Activated naive CD4-positive, alpha-beta T cell treated with anti-CD3 and anti-CD28 coated beads for 36 hours (primary cell): ENCODE measurements around the gene OSM. TPM values are rescaled to one million over a fixed set of nuclear protein-coding genes. Genes with fewer than 3 reads are reported as not detected.

Experiments used
- CTCF ChIA-PET: fragments of 350-600 bp; sonication (Branson Sonifier 250); formaldehyde crosslinking; loops from one replicate; lab custom pipeline; 2021; ENCODE audit warnings: antibody characterized with exemption; lab: Charles Lee
- DNase-seq: peaks from one replicate; pipeline ENCODE4 v3.0.0-alpha.2; 2020
- H3K27ac Mint-ChIP-seq: one replicate; pipeline ENCODE4 v1.8.0; 2021; ENCODE audit warnings: mild to moderate bottlenecking, mixed read lengths
- H3K27me3 Mint-ChIP-seq: one replicate; pipeline ENCODE4 v1.8.0; 2021; ENCODE audit warnings: low read depth, mixed read lengths
- H3K36me3 Mint-ChIP-seq: one replicate; pipeline ENCODE4 v1.8.0; 2021; ENCODE audit warnings: low read depth, mixed read lengths
- H3K4me1 Mint-ChIP-seq: one replicate; pipeline ENCODE4 v1.8.0; 2021; ENCODE audit warnings: low read depth, mixed read lengths
- H3K4me3 Mint-ChIP-seq: one replicate; pipeline ENCODE4 v1.8.0; 2021; ENCODE audit warnings: mild to moderate bottlenecking, moderate library complexity, mixed read lengths
- H3K9me3 Mint-ChIP-seq: one replicate; pipeline ENCODE4 v1.8.0; 2021; ENCODE audit warnings: mixed read lengths
- intact Hi-C: fragments of 100-400 bp; cut with micrococcal nuclease; formaldehyde crosslinking; loops from one replicate; pipeline ENCODE4 v1.15.1; 2023
- total RNA-seq, 2 experiments: library from RNA; stranded (reverse); gene quantifications; one replicate each; pipeline ENCODE4 v1.2.3, GENCODE V29; 2021

OSM gene
- total RNA-seq, 2 experiments from 2014 or later: 8.9 to 11.2 TPM

DNA sequence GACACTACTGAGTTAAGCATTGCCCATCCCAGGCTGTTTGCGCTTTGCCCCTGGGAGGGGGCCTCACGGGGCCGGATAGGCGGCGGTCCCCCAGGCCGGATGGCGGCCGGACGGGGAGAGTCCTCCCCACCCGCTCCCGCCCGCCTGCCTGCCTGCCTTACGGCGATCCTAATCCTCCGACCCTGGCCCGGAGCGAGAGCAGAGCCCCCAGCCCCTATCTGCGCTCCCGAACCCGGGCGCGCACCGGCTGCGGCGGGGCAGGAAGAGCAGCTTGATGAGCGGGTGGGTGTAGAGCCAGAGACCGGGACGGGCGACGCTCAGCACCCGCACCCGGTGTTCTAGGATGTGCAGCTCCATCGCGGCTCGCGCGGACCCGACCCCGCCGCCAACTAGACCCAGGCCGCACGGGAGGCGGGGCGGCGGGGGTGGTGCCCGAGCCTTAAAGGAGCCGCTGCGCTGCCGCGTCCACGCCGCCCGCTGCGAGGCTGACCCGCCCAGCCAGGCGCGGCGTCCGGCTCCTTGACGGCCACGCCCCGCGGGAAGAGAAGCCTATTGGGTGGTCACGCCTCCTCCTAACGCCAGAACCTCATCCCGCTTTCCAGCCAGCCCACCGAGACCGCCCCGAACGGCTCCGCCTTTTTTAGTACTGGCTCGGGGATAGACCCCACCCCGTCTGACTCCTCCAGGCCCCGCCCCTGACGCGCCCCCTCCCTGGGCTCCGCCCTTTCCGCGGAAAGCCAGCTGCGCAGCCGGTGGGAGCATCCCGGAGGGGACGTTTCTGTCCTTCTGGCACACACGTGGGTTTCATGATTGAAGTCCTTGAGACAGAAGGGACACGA lies 22.7 kb upstream of the OSM start, which contains the start of gene CASTOR1:
CASTOR1 (minus strand) TSS at position 365 of the 839 bp plus-strand sequence; CDS start at position 357, 8 bp downstream.
- no peaks in the 10 kb centered on the region for H3K27me3 Mint-ChIP-seq
- H3K4me1 Mint-ChIP-seq: peaks cover 31% of the 10 kb centered on the region
- DNase-seq: peak; percentile 93
- H3K36me3 Mint-ChIP-seq: peaks cover 4% of the 10 kb centered on the region
- H3K27ac Mint-ChIP-seq: peak within 1 kb of the TSS; percentile 8
- peak within 1 kb of the TSS; percentile 77 for H3K4me3 Mint-ChIP-seq
- CTCF ChIA-PET: interaction anchor here (0.7 to 8.0 kb wide), 21 partner anchors 9 to 195 kb away, joined by 3 to 287 read pairs (median 14); partner anchors contain the start of genes RNF215, SEC14L2 and TBC1D10A
- intact Hi-C loops: loop anchor here (1.0 to 2.0 kb wide), 4 partner anchors 15 to 135 kb away; partner anchors contain the start of genes SF3A1 and TBC1D10A
- no peaks in the 10 kb centered on the region for H3K9me3 Mint-ChIP-seq

DNA sequence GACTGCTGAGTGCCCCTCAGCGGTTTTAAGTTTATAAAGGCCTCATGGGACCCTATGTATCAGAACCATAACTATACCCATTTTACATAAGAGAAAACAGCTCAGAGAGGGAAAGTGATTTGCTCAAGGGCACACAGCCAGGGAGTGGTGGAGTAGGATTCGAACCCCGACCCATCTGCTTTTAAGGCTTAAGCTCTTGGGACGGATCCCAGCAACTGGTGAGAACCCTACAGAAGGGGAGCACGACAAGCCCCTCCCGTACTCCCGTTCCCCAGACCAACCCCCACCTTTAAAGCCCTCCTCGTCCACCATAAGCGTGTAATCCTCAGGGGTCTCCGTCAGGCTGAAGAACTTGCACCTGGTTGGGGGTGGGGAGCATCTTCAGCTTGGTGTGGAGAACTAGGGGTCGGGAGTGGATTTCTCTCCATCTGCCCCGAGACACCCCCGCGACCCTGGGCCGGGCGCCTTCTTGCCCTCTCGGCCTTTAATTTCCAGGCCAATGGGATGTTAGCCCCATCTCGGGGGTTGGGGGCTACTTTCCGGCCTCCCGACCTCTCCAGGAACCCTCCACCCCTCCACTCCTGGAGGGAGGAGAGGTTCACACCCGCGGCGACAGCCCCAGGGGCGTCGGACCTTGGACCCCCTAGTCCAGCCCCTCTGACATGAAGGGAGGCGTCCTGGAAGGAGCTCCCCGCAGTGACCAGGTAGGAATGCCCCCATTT lies 21.9 kb upstream of the OSM start:
- Mint-ChIP-seq H3K27ac (no peak overlapping the region), H3K27me3 (no peaks in the 10 kb centered on the region), H3K9me3 (no peaks in the 10 kb centered on the region), H3K36me3 (peaks cover under 1% of the 10 kb centered on the region), H3K4me1 (peaks cover 26% of the 10 kb centered on the region), H3K4me3 (peak overlapping the region; percentile 77)
- no peak for DNase-seq
- intact Hi-C loops: loop anchor here (1.0 to 2.0 kb wide), 4 partner anchors 16 to 136 kb away; partner anchors contain the start of genes SF3A1 and TBC1D10A
- CTCF ChIA-PET: interaction anchor here (0.6 to 8.0 kb wide), 60 partner anchors 9 to 1585 kb away, joined by 3 to 287 read pairs (median 6); partner anchors contain the start of genes CCDC157, OSM, RNF215 and SEC14L2

DNA sequence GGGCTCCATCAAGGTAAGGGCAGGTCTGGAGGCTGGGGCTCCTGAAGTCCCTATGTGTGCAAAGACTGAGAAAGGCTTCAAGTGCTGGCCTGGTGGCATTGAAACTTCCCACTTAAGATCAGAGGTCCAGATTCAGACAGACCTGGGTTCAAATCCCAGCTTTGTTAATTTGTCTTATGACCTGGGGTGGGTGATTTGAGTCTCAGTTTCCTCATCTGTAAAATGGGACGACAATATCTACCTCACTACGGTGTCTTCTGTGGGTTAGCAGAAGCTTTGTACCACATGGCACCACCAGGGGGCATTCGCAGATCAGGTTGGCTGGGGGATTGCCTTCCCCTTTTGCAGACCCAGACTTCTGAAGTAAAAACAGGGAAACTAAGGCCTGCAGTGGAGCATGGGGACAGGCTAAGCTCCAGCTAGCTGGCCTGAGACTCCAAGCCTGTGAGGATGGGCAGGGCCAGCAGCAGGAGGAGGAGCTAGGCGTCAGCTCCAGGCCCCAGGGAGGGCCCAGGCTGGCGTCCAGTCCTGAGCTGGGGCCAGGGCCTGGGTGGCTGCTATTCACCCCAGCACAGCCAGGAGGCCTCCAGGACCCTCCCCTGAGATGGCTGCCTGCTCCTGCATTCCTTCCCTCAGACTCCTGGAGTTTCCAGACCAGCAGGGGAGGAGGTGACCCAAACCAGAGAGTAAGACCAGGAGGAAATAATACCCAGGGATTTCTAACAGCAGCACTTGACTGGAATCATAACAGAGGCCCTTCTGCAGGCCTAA lies 21.2 kb upstream of the OSM start:
- no peak overlapping the region for H3K27ac Mint-ChIP-seq
- peaks cover 30% of the 10 kb centered on the region for H3K4me1 Mint-ChIP-seq
- no peaks in the 10 kb centered on the region for H3K9me3 Mint-ChIP-seq
- intact Hi-C loops: loop anchor here (1.0 to 2.0 kb wide), 6 partner anchors 17 to 197 kb away; partner anchors contain the start of gene RNF215
- H3K27me3 Mint-ChIP-seq: no peaks in the 10 kb centered on the region
- peak; percentile 97 for DNase-seq
- CTCF ChIA-PET: interaction anchor here (0.6 to 8.0 kb wide), 63 partner anchors 8 to 1586 kb away, joined by 3 to 287 read pairs (median 5); partner anchors contain the start of genes CCDC157, OSM, RNF215 and SEC14L2
- H3K4me3 Mint-ChIP-seq: peak overlapping the region; percentile 77
- H3K36me3 Mint-ChIP-seq: no peaks in the 10 kb centered on the region

DNA sequence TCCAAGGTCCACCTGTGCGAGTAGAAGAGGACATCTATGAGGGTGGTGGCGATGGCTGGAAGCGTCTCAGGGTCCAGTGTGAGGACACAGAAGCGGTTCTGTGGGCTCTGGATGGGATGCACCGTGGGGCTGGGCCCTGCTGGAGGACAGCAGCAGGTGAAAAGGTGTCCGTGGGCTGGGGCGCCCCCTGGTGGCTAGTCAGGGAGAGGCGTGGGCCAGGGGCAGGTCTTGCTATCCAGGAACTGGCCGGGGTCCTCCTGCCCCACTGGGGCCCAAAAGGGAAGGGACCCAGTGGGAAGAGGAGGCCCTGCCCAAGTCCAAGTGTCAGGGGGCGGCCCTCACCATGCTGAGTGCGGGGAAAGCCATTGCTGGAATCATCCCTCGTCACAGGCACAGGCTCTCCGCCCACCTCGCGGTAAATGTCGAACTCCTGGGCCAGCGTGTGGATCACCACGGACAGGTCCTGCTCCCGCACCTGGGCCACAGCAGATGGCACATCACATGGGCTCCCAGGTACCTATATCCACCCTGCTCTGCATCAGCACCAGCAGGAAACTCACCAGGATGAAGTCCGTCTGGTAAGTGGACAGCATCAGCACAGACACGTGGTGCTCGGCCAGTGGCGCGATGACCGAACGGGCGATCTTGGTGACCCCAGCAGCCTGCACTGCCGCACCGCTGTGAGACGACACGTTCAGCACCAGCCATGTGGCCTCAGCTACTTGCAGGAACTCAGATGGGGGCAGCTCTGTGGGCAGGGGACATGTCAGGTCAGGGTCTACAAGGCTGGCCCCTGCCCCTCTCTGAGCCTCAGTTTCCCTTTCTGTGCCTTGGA lies 20.4 kb upstream of the OSM start:
- intact Hi-C loops: loop anchor here (1.0 kb wide), 5 partner anchors 24 to 198 kb away; partner anchors contain the start of gene RNF215
- Mint-ChIP-seq H3K4me3 (no peak overlapping the region), H3K9me3 (no peaks in the 10 kb centered on the region), H3K27ac (no peak overlapping the region), H3K4me1 (peaks cover 32% of the 10 kb centered on the region), H3K36me3 (no peaks in the 10 kb centered on the region), H3K27me3 (no peaks in the 10 kb centered on the region)
- CTCF ChIA-PET: interaction anchor here (0.7 to 8.0 kb wide), 53 partner anchors 9 to 294 kb away, joined by 3 to 287 read pairs (median 7); partner anchors contain the start of genes OSM, RNF215, SEC14L2 and TBC1D10A
- DNase-seq: peak; percentile 92

DNA sequence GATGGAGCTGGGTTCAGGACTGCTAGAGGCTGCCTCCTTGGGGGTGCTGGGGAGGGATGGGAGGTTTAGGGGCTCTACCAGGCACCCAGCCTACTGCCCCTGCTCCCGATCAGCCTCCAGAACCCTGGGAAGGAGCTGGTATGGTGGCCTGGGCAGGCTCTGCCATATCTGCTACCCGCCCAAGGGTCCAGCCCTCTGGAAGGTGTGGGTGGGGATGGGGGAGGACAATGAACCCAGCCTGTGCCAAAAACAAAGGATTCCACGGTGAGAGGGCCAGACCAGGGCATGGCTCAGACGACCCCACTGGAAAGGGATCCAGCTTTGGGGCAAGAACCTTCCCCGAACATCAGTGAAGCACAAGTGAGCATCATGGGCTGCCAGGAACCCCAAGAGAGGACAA lies 19.7 kb upstream of the OSM start:
- Mint-ChIP-seq H3K9me3 (no peaks in the 10 kb centered on the region), H3K27ac (no peak overlapping the region), H3K36me3 (no peaks in the 10 kb centered on the region), H3K4me1 (peaks cover 28% of the 10 kb centered on the region), H3K27me3 (no peaks in the 10 kb centered on the region), H3K4me3 (no peak overlapping the region)
- DNase-seq: no peak
- CTCF ChIA-PET: interaction anchor here (0.6 to 8.0 kb wide), 12 partner anchors 9 to 181 kb away, joined by 3 to 287 read pairs (median 5); partner anchors contain the start of gene RNF215
- intact Hi-C loops: no loop called here

DNA sequence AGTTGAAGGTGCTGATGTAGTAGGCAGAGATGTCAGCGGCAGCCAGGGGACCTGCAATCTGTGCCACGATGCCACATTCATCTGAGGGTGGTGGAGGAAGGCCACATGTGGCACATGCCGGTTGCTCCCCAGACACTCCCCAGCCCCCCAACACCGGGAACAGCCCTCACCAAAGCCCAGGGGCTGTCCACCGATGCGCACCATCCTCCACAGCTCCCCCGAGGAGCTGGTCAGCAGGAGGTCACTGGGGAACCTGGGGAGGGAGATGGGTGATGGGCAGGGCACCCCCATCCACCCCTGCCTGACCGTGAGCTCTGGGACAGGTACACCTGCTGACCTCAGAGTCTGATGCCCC lies 19.2 kb upstream of the OSM start:
- peaks cover 26% of the 10 kb centered on the region for H3K4me1 Mint-ChIP-seq
- H3K27ac Mint-ChIP-seq: no peak overlapping the region
- H3K27me3 Mint-ChIP-seq: no peaks in the 10 kb centered on the region
- no peaks in the 10 kb centered on the region for H3K36me3 Mint-ChIP-seq
- intact Hi-C loops: no loop called here
- H3K4me3 Mint-ChIP-seq: no peak overlapping the region
- CTCF ChIA-PET: interaction anchor here (0.6 to 8.0 kb wide), 13 partner anchors 8 to 180 kb away, joined by 3 to 287 read pairs (median 5); partner anchors contain the start of gene RNF215
- H3K9me3 Mint-ChIP-seq: no peaks in the 10 kb centered on the region
- no peak for DNase-seq

DNA sequence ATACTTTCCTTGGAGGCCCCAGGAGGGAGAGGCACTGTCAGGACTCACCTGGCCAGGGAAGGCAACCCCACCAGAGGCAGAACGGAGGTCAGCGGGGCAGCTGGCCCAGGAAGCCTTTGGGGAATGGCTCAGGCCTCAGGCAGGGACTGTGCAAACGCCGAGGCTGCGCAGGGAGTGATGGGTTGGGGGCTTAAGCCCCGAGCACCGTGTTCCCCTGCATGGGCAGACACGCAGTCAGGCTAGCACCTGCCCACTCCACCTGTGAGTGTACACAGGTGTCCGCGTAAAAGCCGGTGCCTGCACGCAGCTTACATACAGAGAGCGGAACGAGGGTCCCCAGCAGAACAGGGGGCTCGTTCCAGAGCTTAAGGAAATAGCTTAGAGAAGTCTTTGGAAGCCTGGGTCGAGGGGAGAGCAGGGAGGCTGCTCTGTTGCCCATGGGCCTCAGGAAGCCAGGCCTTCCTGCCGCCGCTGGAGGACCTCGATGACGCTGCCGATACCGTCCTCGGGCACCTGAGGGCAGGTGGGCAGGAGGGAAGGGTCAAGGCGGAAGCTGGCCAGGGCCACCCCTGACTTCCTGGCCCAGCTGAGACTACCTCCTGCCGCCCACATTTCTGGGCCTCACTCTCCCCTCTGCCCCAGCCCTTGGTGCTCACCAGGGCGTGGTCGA lies 18.7 kb upstream of the OSM start:
- intact Hi-C loops: no loop called here
- no peaks in the 10 kb centered on the region for H3K27me3 Mint-ChIP-seq

DNA sequence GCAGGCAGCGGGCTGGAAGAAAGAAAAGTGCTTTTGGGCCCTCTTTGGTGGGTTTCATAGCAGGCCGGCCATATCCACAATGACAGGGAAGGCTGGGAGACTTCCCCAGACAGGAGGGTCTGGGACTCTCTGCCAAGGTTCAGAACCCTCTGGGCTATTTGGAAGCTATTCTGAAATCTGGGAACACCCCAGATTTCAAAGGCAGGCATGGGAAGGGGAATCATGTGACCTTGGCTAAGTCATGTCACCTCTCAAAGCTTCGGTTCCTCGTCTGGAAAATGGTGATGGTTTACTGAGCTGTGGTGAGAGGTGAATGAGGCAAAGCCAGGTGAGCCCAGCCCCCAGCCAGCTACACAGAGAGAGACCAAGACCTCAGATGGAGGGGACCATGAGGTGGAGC lies 18.0 kb upstream of the OSM start:
- DNase-seq: no peak
- Mint-ChIP-seq H3K27ac (no peak overlapping the region), H3K27me3 (no peaks in the 10 kb centered on the region), H3K4me1 (peaks cover 15% of the 10 kb centered on the region), H3K36me3 (no peaks in the 10 kb centered on the region), H3K4me3 (no peak overlapping the region), H3K9me3 (no peaks in the 10 kb centered on the region)
- intact Hi-C loops: no loop called here
- CTCF ChIA-PET: interaction anchor here (1.3 to 8.0 kb wide), 4 partner anchors 20 to 179 kb away, joined by 3 to 287 read pairs (median 106); partner anchors contain the start of gene RNF215

More for the DNA sequence above, 18.7 kb upstream of the OSM start:
- DNase-seq: no peak
- H3K27ac Mint-ChIP-seq: no peak overlapping the region
- CTCF ChIA-PET: interaction anchor here (0.6 to 8.0 kb wide), 11 partner anchors 8 to 180 kb away, joined by 3 to 287 read pairs (median 5); partner anchors contain the start of gene RNF215
- no peaks in the 10 kb centered on the region for H3K36me3 Mint-ChIP-seq
- H3K4me3 Mint-ChIP-seq: no peak overlapping the region
- peaks cover 21% of the 10 kb centered on the region for H3K4me1 Mint-ChIP-seq
- no peaks in the 10 kb centered on the region for H3K9me3 Mint-ChIP-seq

DNA sequence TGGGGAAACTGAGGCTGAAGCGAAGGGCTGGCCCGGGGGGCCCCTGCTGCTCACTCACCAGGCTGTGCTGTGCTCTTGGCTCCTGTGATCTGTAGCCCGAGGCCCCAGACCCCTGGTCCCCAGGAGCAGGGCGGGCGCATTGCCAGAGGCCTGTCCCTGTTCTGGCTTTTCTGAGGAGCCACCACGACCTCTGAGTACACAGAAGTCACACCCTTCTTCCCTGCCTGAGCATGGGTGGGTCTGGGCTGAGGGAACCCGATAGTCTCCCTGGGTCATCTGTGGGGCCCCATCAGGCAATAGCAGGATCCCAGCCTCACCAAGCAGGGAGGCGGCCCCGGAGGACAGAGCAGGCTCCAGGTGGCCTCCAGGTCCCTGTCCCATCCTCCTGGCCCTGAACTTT lies 17.5 kb upstream of the OSM start:
- Mint-ChIP-seq H3K36me3 (no peaks in the 10 kb centered on the region), H3K27ac (no peak overlapping the region), H3K4me1 (peaks cover 15% of the 10 kb centered on the region), H3K9me3 (no peaks in the 10 kb centered on the region), H3K27me3 (no peaks in the 10 kb centered on the region), H3K4me3 (no peak overlapping the region)
- CTCF ChIA-PET: interaction anchor here (1.3 to 7.9 kb wide), 4 partner anchors 20 to 178 kb away, joined by 3 to 137 read pairs (median 40); no protein-coding TSS in a partner anchor
- no peak for DNase-seq
- intact Hi-C loops: no loop called here

DNA sequence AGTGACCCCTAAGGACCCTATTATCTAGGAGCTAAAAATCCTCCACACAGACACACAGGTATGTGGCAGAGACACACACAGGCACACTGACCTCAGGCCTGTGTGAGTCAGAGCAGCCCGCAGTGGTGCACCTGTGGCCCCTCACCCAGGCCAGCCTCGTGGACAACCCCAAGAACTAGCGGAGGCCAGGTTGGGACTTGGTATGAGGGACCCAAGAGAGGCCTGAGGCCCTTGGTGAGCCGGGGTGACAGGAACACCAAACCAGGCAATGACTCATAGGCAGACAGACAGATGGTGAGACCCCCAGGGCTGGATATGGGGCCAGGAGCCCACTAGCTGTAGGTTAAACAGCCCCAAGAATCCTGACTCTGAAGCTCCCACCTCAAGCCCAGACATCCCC lies 16.7 kb upstream of the OSM start:
- Mint-ChIP-seq H3K27me3 (no peaks in the 10 kb centered on the region), H3K36me3 (no peaks in the 10 kb centered on the region), H3K4me3 (no peak overlapping the region), H3K4me1 (peaks cover 13% of the 10 kb centered on the region), H3K9me3 (no peaks in the 10 kb centered on the region), H3K27ac (no peak overlapping the region)
- no peak for DNase-seq
- CTCF ChIA-PET: interaction anchor here (0.6 to 7.9 kb wide), 5 partner anchors 11 to 178 kb away, joined by 3 to 137 read pairs (median 3); no protein-coding TSS in a partner anchor
- intact Hi-C loops: no loop called here
